ENCODE results near the gene CDKL2.
"Not testable (repeated sequence)": the region's sequence is repeated elsewhere in the genome, so short reads cannot be mapped to it uniquely, and the experiment has no call there.

GRCh38 chr4:75544220-75544619 is 86.1 kb downstream of the CDKL2 start:
- not testable (repeated sequence) for TF ChIP-seq CTCF (IDR thresholded peaks at IDR 0.05; ENCODE audit: low read depth, low read length); POLR2A (IDR thresholded peaks at IDR 0.05; ENCODE audit: extremely low read depth, insufficient read length); MYC (IDR thresholded peaks at IDR 0.05; ENCODE audit: low read depth, low read length)
- TF ChIP-seq, protein P1, sequence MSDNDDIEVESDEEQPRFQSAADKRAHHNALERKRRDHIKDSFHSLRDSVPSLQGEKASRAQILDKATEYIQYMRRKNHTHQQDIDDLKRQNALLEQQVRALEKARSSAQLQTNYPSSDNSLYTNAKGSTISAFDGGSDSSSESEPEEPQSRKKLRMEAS (IDR thresholded peaks at IDR 0.05; ENCODE audit: low read depth, low read length), result not testable (repeated sequence)

Data from NB4 (cell line).